Progenitor cell of endocrine pancreas (in vitro differentiated cells): ENCODE results near the gene ARHGAP6. TPM values are rescaled to one million over a fixed set of nuclear protein-coding genes. Genes with fewer than 3 reads are reported as not detected.
"Not testable (repeated sequence)": the region's sequence is repeated elsewhere in the genome, so short reads cannot be mapped to it uniquely, and the experiment has no call there.

Experiments used
- DNase-seq: peaks from one replicate; pipeline ENCODE4 v3.0.0; 2021; ENCODE audit warnings: low spot score; ENCODE audit not compliant: unreplicated experiment
- H3K27ac Mint-ChIP-seq: 2 replicates; pipeline ENCODE4 v1.8.0; 2021; ENCODE audit warnings: mild to moderate bottlenecking, moderate library complexity, mixed read lengths
- H3K27me3 Mint-ChIP-seq: 2 replicates; pipeline ENCODE4 v1.8.0; 2021; ENCODE audit warnings: mixed read lengths
- H3K36me3 Mint-ChIP-seq: 2 replicates; pipeline ENCODE4 v1.8.0; 2022; ENCODE audit warnings: mixed read lengths; ENCODE audit not compliant: insufficient read depth
- H3K4me1 Mint-ChIP-seq: 2 replicates; pipeline ENCODE4 v1.8.0; 2021; ENCODE audit warnings: low read depth, mixed read lengths
- H3K4me3 Mint-ChIP-seq: 2 replicates; pipeline ENCODE4 v1.8.0; 2021; ENCODE audit warnings: low read depth, mild to moderate bottlenecking, moderate library complexity, mixed read lengths
- H3K9me3 Mint-ChIP-seq: 2 replicates; pipeline ENCODE4 v1.8.0; 2021; ENCODE audit warnings: low read depth, mixed read lengths
- total RNA-seq: library from RNA; stranded (reverse); gene quantifications from 2 replicates; pipeline ENCODE4 v1.2.1, GENCODE V29; 2021
- TF ChIP-seq, protein P1 (sequence below): fragments of 200-600 bp; sonication (generic); IDR thresholded peaks from one replicate; pipeline ENCODE4 v1.5.0; 2021; ENCODE audit warnings: antibody characterized with exemption, mild to moderate bottlenecking; ENCODE audit not compliant: unreplicated experiment

ARHGAP6 gene
- total RNA-seq, 1 donor from 2014 or later, result 1.9 TPM

DNA sequence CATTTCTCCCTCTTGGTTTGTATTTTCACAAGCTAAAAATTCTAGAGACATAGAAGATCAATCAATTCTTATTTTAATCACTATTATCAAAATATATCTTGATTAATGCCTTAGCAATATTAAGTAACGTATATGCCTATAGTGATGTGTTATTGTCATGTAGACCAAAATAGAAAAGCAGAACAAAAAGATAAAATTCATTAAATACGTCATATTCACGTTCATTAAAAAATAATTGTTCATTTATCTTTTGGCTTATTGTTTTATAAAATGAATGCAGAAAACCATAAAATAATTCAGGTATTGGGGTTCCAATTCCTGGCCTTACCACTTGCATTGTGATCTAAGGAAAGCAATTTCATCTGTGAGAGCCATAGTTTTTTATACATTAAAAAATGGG, 300.3 kb downstream of the ARHGAP6 start:
- no peak for DNase-seq
- Mint-ChIP-seq H3K4me3 (no peak overlapping the region), H3K27me3 (no peaks in the 10 kb centered on the region), H3K27ac (no peak overlapping the region), H3K9me3 (peaks cover 37% of the 10 kb centered on the region), H3K4me1 (no peaks in the 10 kb centered on the region), H3K36me3 (no peaks in the 10 kb centered on the region)
- TF ChIP-seq, protein P1, sequence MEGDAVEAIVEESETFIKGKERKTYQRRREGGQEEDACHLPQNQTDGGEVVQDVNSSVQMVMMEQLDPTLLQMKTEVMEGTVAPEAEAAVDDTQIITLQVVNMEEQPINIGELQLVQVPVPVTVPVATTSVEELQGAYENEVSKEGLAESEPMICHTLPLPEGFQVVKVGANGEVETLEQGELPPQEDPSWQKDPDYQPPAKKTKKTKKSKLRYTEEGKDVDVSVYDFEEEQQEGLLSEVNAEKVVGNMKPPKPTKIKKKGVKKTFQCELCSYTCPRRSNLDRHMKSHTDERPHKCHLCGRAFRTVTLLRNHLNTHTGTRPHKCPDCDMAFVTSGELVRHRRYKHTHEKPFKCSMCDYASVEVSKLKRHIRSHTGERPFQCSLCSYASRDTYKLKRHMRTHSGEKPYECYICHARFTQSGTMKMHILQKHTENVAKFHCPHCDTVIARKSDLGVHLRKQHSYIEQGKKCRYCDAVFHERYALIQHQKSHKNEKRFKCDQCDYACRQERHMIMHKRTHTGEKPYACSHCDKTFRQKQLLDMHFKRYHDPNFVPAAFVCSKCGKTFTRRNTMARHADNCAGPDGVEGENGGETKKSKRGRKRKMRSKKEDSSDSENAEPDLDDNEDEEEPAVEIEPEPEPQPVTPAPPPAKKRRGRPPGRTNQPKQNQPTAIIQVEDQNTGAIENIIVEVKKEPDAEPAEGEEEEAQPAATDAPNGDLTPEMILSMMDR, result no peak

DNA sequence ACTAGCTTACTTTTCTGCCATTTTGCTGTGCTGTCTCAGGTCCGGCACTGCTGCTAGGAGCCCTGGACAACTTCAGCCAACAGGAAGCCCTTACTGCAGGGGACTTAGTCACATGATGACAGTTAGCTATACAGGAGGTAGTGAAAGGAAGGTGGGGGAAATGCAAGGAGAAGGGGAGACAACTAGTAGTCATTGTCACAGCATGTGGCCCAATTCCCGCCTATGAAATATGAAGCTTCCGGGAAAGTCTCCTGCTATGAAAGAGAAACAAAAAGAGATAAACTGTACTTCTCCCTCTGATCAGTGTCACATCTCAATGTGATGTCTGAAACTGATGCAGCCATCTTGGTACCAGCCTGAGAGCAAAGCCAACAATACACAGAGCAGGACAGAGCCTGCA, 300.9 kb downstream of the ARHGAP6 start:
- Mint-ChIP-seq H3K27me3 (no peaks in the 10 kb centered on the region), H3K36me3 (no peaks in the 10 kb centered on the region), H3K27ac (no peak overlapping the region), H3K4me3 (no peak overlapping the region), H3K9me3 (peaks cover 36% of the 10 kb centered on the region), H3K4me1 (no peaks in the 10 kb centered on the region)
- TF ChIP-seq, protein P1, result no peak
- no peak for DNase-seq

DNA sequence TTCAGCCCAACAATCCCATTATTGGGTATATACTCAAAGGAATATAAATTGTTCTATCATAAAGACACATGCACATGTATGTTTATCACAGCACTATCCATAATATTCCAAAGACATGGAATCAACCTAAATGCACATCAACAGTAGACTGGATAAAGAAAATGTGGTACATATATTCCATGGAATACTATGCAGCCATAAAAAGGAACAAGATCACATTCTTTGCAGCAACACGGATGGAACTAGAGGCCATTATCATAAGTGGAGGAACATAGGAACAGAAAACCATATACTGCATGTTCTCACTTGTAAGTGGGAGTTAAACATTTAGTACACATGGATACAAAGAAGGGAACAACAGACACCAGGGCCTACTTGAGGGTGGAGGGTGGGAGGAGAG, 301.9 kb downstream of the ARHGAP6 start:
- not testable (repeated sequence) for H3K27ac Mint-ChIP-seq, H3K27me3 Mint-ChIP-seq, H3K4me3 Mint-ChIP-seq, DNase-seq, H3K36me3 Mint-ChIP-seq, H3K4me1 Mint-ChIP-seq
- H3K9me3 Mint-ChIP-seq, result peaks cover 41% of the 10 kb centered on the region

DNA sequence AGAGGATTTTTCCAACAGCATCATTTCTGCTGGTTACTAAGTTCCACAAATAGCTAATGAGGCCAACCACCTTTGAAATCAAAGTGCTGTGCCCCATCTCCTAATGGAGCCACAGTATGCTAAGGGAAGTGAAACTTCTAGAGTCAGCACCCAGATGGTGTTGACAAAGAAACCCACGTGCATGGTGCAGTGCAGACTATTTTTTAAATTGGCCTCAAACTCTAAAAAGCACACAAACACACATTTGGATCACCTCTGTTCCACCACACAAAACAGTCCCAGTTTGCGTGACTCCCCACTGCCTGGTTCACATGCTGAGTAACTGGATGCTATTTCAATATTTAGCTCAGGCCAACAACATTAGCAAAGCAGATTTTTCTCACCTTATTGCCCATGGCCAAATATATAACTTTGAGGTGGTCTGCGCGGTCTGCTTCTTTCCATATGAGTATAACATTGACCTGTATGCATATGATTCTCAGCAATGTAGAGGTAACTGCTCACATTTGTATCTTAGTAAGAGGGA, 302.6 kb downstream of the ARHGAP6 start:
- no peak for DNase-seq
- Mint-ChIP-seq H3K36me3 (no peaks in the 10 kb centered on the region), H3K27ac (no peak overlapping the region), H3K27me3 (no peaks in the 10 kb centered on the region), H3K4me3 (no peak overlapping the region), H3K9me3 (peaks cover 36% of the 10 kb centered on the region), H3K4me1 (no peaks in the 10 kb centered on the region)
- TF ChIP-seq, protein P1, result no peak

DNA sequence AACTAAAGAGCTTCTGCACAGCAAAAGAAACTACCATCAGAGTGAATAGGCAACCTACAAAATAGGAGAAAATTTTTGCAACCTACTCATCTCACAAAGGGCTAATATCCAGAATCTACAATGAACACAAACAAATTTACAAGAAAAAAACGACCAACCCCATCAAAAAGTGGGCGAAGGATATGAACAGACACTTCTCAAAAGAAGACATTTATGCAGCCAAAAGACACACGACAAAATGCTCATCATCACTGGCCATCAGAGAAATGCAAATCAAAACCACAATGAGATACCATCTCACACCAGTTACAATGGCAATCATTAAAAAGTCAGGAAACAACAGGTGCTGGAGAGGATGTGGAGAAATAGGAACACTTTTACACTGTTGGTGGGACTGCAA, 304.1 kb downstream of the ARHGAP6 start:
- not testable (repeated sequence) for H3K27ac Mint-ChIP-seq, H3K36me3 Mint-ChIP-seq, DNase-seq, H3K4me3 Mint-ChIP-seq, H3K27me3 Mint-ChIP-seq, H3K4me1 Mint-ChIP-seq
- peaks cover 30% of the 10 kb centered on the region for H3K9me3 Mint-ChIP-seq

DNA sequence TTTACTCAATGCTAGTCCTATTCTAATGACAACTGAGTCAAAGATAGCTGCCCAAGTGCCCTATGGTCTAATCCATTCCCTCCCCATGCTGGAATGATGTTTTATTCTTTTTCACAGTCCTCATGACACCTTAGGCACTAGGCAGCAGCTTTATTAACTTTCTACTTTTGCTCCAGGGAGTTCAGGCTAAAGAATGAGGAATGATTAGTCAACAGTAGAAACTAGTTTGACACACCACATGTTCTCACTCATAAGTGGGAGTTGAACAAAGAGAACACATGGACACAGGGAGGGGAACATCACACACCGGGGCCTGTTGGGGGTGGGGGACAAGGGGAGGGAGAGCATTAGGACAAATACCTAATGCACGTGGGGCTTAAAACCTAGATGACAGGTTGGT, 309.8 kb downstream of the ARHGAP6 start:
- DNase-seq, H3K27me3 Mint-ChIP-seq, H3K27ac Mint-ChIP-seq, H3K36me3 Mint-ChIP-seq, H3K4me1 Mint-ChIP-seq, H3K4me3 Mint-ChIP-seq: not testable (repeated sequence)
- H3K9me3 Mint-ChIP-seq, result peaks cover 21% of the 10 kb centered on the region

DNA sequence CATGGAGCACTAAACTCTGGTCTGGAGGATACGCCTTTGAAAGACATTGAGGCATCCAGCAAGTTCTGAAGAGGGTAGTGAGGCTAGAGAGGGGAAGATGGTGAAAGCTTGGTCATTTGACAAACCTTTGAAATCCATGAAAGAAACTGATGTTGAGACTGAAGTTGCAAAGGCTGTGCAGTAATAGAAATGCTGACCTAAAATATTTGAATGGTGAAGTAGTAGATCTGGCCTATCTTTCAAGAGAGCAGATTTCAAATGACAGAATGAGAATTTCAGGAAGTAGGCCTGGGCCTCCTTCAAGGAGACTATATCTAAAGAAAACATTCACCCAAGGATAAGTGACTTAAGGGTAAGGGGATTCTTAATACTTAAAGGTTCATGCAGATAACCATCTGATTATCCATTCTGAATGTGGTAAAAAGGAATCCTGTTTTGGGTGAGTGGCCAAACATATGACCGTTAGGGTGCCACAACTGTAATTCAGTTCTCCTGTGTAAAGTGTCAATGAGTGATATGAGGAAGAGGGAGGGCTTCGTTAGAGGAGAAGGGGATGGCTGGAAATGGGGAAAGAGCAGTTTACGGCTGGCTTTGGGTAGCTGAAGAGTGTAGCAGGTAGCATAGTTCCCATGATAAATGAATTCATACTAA, 310.3 kb downstream of the ARHGAP6 start:
- TF ChIP-seq, protein P1, result no peak
- no peak for DNase-seq
- Mint-ChIP-seq H3K36me3 (no peaks in the 10 kb centered on the region), H3K4me1 (no peaks in the 10 kb centered on the region), H3K27ac (no peak overlapping the region), H3K27me3 (no peaks in the 10 kb centered on the region), H3K9me3 (peaks cover 21% of the 10 kb centered on the region), H3K4me3 (no peak overlapping the region)
